ENCODE measurements around the gene PCYT2.

GRCh38 chr17:81888105-81888987 lies 22.9 kb downstream of the PCYT2 start:
- TF ChIP-seq CTCF (optimal IDR thresholded peaks at IDR 0.05 in 1 of 3, IDR thresholded peaks at IDR 0.05 in 1 of 3, conservative IDR thresholded peaks at IDR 0.05 in 1 of 3; ENCODE audit: extremely low read depth in 1 of 3, insufficient read depth in 2 of 3, low read length in 3 of 3) (no peak), EZH2 (IDR thresholded peaks at IDR 0.05; ENCODE audit: low read length) (no peak)

Measured in keratinocyte (primary cell).